RWPE2 (cell line): Measurements from ENCODE around the gene CD1E.

Experiments
- ATAC-seq: fragments of 200-7000 bp; cut with Tn5 transposase; 3 replicates; pipeline ENCODE4 v1.9.1; 2021; ENCODE audit warnings: low read depth
- DNase-seq: peaks from one replicate; pipeline ENCODE4 v3.0.0-alpha.2; 2020; ENCODE audit warnings: low spot score
- H3K27ac ChIP-seq: fragments of 450-650 bp; 2 replicates; pipeline ENCODE4 v1.5.1; 2017; ENCODE audit warnings: mild to moderate bottlenecking; ENCODE audit not compliant: poor library complexity, severe bottlenecking
- H3K27me3 ChIP-seq: fragments of 250-450 bp; sonication (Bioruptor Pico); 2 replicates; pipeline ENCODE4 v1.5.1; 2021; ENCODE audit warnings: mild to moderate bottlenecking, moderate library complexity; ENCODE audit not compliant: insufficient read depth, poor library complexity, severe bottlenecking
- H3K36me3 ChIP-seq: fragments of 250-450 bp; sonication (Bioruptor Pico); 2 replicates; pipeline ENCODE4 v1.5.1; 2020; ENCODE audit warnings: low read depth, mild to moderate bottlenecking, moderate library complexity
- H3K4me1 ChIP-seq: fragments of 250-450 bp; sonication (Bioruptor Pico); 2 replicates; pipeline ENCODE4 v1.5.1; 2021; ENCODE audit warnings: mild to moderate bottlenecking, moderate library complexity; ENCODE audit not compliant: insufficient read depth, poor library complexity, severe bottlenecking
- H3K4me3 ChIP-seq: fragments of 250-450 bp; sonication (Bioruptor Pico); 2 replicates; pipeline ENCODE4 v1.5.1; 2021; ENCODE audit warnings: mild to moderate bottlenecking, moderate library complexity; ENCODE audit not compliant: severe bottlenecking
- H3K9me3 ChIP-seq: fragments of 250-450 bp; sonication (Bioruptor Pico); 2 replicates; pipeline ENCODE4 v1.5.1; 2021; ENCODE audit warnings: mild to moderate bottlenecking, moderate library complexity; ENCODE audit not compliant: severe bottlenecking
- TF ChIP-seq, protein P1 (sequence below): fragments of 450-650 bp; IDR thresholded peaks from one replicate; pipeline ENCODE4 v1.5.1; 2017; ENCODE audit warnings: mild to moderate bottlenecking, moderate library complexity; ENCODE audit not compliant: poor library complexity, severe bottlenecking

The CD1E gene

DNA sequence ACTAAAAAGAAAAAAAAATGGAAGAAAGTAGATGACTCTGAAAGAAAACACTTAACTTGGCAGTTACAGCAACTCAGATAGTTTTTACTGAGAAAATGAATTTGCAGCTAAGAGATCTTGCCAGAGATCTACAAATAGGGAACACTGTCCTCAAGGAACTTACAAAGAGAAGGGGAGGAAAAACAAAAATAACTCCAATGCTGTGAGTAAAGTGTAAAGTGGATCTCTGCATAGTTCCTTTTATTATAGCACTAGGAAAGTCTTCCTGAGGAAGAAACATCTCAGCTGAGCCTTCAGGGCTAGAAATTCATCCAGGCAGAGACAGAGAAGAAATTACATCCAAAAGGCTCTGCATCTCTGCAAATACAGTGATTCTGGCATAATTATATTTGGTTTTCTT is 26.2 kb upstream of the CD1E start:
- ATAC-seq (no peak), DNase-seq (no peak)
- TF ChIP-seq, protein P1, sequence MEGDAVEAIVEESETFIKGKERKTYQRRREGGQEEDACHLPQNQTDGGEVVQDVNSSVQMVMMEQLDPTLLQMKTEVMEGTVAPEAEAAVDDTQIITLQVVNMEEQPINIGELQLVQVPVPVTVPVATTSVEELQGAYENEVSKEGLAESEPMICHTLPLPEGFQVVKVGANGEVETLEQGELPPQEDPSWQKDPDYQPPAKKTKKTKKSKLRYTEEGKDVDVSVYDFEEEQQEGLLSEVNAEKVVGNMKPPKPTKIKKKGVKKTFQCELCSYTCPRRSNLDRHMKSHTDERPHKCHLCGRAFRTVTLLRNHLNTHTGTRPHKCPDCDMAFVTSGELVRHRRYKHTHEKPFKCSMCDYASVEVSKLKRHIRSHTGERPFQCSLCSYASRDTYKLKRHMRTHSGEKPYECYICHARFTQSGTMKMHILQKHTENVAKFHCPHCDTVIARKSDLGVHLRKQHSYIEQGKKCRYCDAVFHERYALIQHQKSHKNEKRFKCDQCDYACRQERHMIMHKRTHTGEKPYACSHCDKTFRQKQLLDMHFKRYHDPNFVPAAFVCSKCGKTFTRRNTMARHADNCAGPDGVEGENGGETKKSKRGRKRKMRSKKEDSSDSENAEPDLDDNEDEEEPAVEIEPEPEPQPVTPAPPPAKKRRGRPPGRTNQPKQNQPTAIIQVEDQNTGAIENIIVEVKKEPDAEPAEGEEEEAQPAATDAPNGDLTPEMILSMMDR: no peak

DNA sequence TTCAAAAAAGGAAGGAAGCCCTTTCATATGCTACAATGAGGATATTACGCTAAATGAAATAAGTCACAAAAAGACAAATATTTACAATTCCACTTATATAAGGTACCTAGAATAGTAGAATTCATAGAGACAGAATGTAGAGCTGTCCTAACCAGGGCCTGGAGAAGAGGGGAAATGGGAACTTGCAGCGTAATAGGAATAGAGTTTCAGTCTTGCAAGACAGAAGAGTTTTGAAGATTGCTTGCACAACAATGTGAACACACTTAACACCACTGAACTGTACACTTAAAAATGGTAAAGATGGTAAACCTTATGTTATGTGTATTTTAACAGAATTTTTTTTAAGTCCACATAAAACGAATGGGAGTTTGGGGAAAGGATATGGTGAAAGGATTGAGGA is 25.3 kb upstream of the CD1E start:
- H3K27ac ChIP-seq: no peak overlapping the region
- H3K27me3 ChIP-seq: no peaks in the 10 kb centered on the region
- ATAC-seq: no peak
- TF ChIP-seq, protein P1: no peak
- H3K9me3 ChIP-seq: no peaks in the 10 kb centered on the region
- H3K36me3 ChIP-seq: no peaks in the 10 kb centered on the region
- no peak overlapping the region for H3K4me3 ChIP-seq
- no peaks in the 10 kb centered on the region for H3K4me1 ChIP-seq
- DNase-seq: no peak

More for the DNA sequence above, 26.2 kb upstream of the CD1E start:
- no peaks in the 10 kb centered on the region for H3K9me3 ChIP-seq
- no peak overlapping the region for H3K4me3 ChIP-seq
- no peaks in the 10 kb centered on the region for H3K27me3 ChIP-seq
- no peaks in the 10 kb centered on the region for H3K4me1 ChIP-seq
- no peak overlapping the region for H3K27ac ChIP-seq
- no peaks in the 10 kb centered on the region for H3K36me3 ChIP-seq

DNA sequence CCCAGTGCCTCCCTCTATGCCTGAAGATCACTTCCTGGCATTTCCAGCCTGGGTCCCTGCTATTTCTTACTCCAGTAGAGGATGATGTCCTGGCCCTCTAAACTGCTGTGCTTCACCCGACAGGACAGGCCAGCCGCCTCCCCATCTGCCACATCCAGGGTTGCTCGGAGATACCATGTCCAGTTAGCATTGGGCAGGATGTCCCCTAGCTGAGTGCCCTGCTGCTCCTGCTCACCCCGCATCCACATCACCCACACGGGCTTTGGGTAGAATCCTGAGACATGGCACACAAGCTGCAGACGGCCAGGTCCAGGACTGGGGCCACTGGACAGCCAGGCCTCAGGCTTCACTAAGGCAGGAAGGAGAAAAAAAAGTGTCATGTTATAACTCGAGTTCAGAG is 24.4 kb upstream of the CD1E start:
- no peak overlapping the region for H3K27ac ChIP-seq
- H3K36me3 ChIP-seq: no peaks in the 10 kb centered on the region
- no peak overlapping the region for H3K4me3 ChIP-seq
- TF ChIP-seq, protein P1: no peak
- no peaks in the 10 kb centered on the region for H3K4me1 ChIP-seq
- H3K9me3 ChIP-seq: no peaks in the 10 kb centered on the region
- ATAC-seq: no peak
- no peak for DNase-seq
- H3K27me3 ChIP-seq: no peaks in the 10 kb centered on the region

DNA sequence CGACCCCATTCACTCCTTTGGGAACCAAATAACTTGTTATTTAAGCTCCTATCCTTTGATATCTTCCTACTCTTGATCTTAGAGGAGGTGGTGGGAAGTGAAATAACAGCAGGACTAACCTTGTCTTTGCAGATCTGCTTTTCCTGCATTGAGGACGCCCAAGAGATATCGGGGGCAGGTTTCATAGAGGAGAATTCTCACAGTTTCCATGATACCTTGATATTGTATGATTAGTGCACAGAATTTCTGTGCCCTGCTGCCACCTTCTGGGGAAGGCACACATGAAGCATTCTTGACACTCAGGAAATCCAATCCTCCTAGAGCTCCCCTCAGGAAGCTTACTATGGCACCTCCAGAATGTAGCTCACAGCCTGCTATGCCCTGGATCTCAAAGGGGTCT is 24.0 kb upstream of the CD1E start:
- no peaks in the 10 kb centered on the region for H3K9me3 ChIP-seq
- no peak overlapping the region for H3K27ac ChIP-seq
- H3K36me3 ChIP-seq: no peaks in the 10 kb centered on the region
- no peaks in the 10 kb centered on the region for H3K4me1 ChIP-seq
- peak; percentile 58; the same call in 2 of the 3 replicates for ATAC-seq
- no peak for DNase-seq
- no peaks in the 10 kb centered on the region for H3K27me3 ChIP-seq
- TF ChIP-seq, protein P1: peak; percentile 33
- H3K4me3 ChIP-seq: no peak overlapping the region

DNA sequence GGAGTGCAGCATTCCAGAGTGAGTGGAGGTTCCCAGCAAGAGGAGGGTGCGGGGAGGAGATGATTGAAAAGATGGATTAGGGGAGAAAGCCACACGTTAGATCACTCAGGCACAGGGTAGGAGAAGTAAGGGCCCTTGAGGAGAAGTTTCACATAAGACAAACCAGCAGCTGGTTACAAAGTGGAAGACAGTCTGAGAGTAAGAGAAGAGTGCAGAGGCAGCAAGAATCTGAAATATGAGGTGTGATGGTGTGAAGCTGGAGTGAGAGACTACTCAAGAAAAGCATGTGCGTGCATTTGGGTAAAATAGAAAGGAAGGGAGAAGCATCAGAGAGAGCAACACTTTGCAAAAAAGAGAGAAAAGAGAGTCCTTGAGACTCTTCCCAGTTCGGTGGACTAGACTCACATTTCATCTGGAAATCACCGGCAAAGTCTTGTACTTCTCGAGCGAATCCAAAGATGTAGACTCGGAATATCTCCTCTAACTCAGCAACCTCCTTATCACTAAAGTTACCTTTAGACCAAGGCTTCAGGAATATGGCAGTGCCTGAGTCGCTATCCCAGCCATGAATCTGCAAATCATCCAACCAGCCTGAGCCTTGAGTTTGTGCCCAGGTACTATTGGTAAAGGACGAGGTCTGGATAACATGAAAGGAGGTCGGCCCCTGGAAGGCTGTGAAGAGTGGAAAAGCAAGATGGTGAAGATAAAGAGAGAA is 23.1 kb upstream of the CD1E start:
- Histone ChIP-seq H3K9me3 (no peaks in the 10 kb centered on the region), H3K27me3 (no peaks in the 10 kb centered on the region), H3K4me1 (no peaks in the 10 kb centered on the region), H3K4me3 (no peak overlapping the region), H3K27ac (no peak overlapping the region), H3K36me3 (no peaks in the 10 kb centered on the region)
- TF ChIP-seq, protein P1: no peak
- DNase-seq (no peak), ATAC-seq (no peak; the same call in 2 of the 3 replicates)
